Fibroblast of lung (primary cell): ENCODE results near the gene NACAD. TPM values are rescaled to one million over a fixed set of nuclear protein-coding genes. Genes with fewer than 3 reads are reported as not detected.

ENCODE experiments used
- DNase-seq, 2 donors: peaks; one replicate each; pipeline versions ENCODE4 v3.0.0 to v3.0.0-alpha.2; 2010; ENCODE audit warnings: low read depth in 2 of 2
- H2AFZ ChIP-seq: 2 replicates; pipeline ENCODE4 v1.5.1; 2012; ENCODE audit warnings: low read length, control low read depth, inconsistent platforms
- H3K27ac ChIP-seq: 2 replicates; pipeline ENCODE4 v1.5.1; 2011; ENCODE audit warnings: low read length, control low read depth; ENCODE audit not compliant: insufficient read depth
- H3K27me3 ChIP-seq: 2 replicates; pipeline ENCODE4 v1.5.1; 2011; ENCODE audit warnings: mild to moderate bottlenecking, low read length; ENCODE audit not compliant: control insufficient read depth, insufficient read depth
- H3K36me3 ChIP-seq: 2 replicates; pipeline ENCODE4 v1.5.1; 2011; ENCODE audit warnings: low read length; ENCODE audit not compliant: control insufficient read depth, insufficient read depth
- H3K4me1 ChIP-seq: 2 replicates; pipeline ENCODE4 v1.5.1; 2011; ENCODE audit warnings: low read length; ENCODE audit not compliant: control insufficient read depth, insufficient read depth; ENCODE audit errors: extremely low read depth
- H3K4me2 ChIP-seq: 2 replicates; pipeline ENCODE4 v1.5.1; 2011; ENCODE audit warnings: low read length, control low read depth; ENCODE audit not compliant: insufficient read depth; ENCODE audit errors: extremely low read depth
- H3K4me3 ChIP-seq, 4 experiments: fragments of 200-600 bp in 1 of 4; sonication (generic) in 1 of 4; replicated peaks in 1 of 4; 2 replicates each; pipeline ENCODE4 v1.5.1; 2011 to 2016; ENCODE audit warnings: low read length in 4 of 4, low read depth in 3 of 4, mild to moderate bottlenecking in 3 of 4, control low read depth in 2 of 4, inconsistent platforms in 1 of 4, mixed read lengths in 1 of 4; ENCODE audit not compliant: insufficient read depth in 1 of 4; ENCODE audit errors: control extremely low read depth in 1 of 4
- H3K79me2 ChIP-seq: 2 replicates; pipeline ENCODE4 v1.5.1; 2012; ENCODE audit warnings: mild to moderate bottlenecking, low read length, inconsistent platforms; ENCODE audit not compliant: control insufficient read depth, insufficient read depth
- H3K9ac ChIP-seq: 2 replicates; pipeline ENCODE4 v1.5.1; 2011; ENCODE audit warnings: mild to moderate bottlenecking, low read length, control low read depth; ENCODE audit not compliant: insufficient read depth
- H3K9me3 ChIP-seq: 2 replicates; pipeline ENCODE4 v1.5.1; 2012; ENCODE audit warnings: low read depth, low read length; ENCODE audit not compliant: control insufficient read depth, insufficient read depth
- H4K20me1 ChIP-seq: 2 replicates; pipeline ENCODE4 v1.5.1; 2011; ENCODE audit warnings: low read length; ENCODE audit not compliant: control insufficient read depth, insufficient read depth; ENCODE audit errors: extremely low read depth
- CTCF ChIP-seq, 2 donors: IDR thresholded peaks in 1 of 2; conservative IDR thresholded peaks in 1 of 2; 1 replicate in 1 of 2; 2 replicates in 1 of 2; pipeline ENCODE4 v1.5.1; 2011 to 2012; ENCODE audit warnings: low read length in 2 of 2, control low read depth in 1 of 2, inconsistent platforms in 1 of 2, low read depth in 1 of 2, mild to moderate bottlenecking in 1 of 2
- EZH2 ChIP-seq: IDR thresholded peaks from 2 replicates; pipeline ENCODE4 v1.5.1; 2012; ENCODE audit warnings: low read length, control low read depth, mild to moderate bottlenecking; ENCODE audit errors: missing control alignments
- polyA plus RNA-seq, 2 donors: library from polyadenylated mRNA; depleted of rRNA in 1 of 2; stranded (reverse) in 1 of 2; unstranded in 1 of 2; fragments of >200 nt; gene quantifications; 2 replicates each; pipeline ENCODE4 v1.2.1, GENCODE V29; 2011 to 2012; ENCODE audit warnings: missing spikeins in 1 of 2
- total RNA-seq: library from RNA; depleted of rRNA; stranded (reverse); fragments of >200 nt; gene quantifications from 2 replicates; pipeline ENCODE4 v1.2.1, GENCODE V29; 2014

NACAD gene
- total and polyA plus RNA-seq, 2 donors (not counting 1 experiment from before 2014, with no cell fraction given): 0.41 to 2.8 TPM

- H3K9me3 ChIP-seq: no peaks in the 10 kb centered on the region
- H3K4me1 ChIP-seq: no peaks in the 10 kb centered on the region
- H3K4me2 ChIP-seq: no peak overlapping the region
- H3K79me2 ChIP-seq: peaks cover 4% of the 10 kb centered on the region
- H3K4me3 ChIP-seq: no peak overlapping the region
- TF ChIP-seq CTCF (conservative IDR thresholded peaks at IDR 0.05 in 1 of 2, IDR thresholded peaks at IDR 0.05 in 1 of 2; ENCODE audit: low read depth in 1 of 2, low read length in 2 of 2): no peak
- TF ChIP-seq EZH2: no peak
- H3K27me3 ChIP-seq: no peaks in the 10 kb centered on the region
- no peak overlapping the region for H3K9ac ChIP-seq
- no peaks in the 10 kb centered on the region for H4K20me1 ChIP-seq
- no peak overlapping the region for H2AFZ ChIP-seq
- peaks cover 8% of the 10 kb centered on the region for H3K36me3 ChIP-seq
- no peak overlapping the region for H3K27ac ChIP-seq
- DNase-seq: no peak
These were observed 27.4 kb downstream of the NACAD start for GRCh38 chr7:45061352-45061751.

DNA sequence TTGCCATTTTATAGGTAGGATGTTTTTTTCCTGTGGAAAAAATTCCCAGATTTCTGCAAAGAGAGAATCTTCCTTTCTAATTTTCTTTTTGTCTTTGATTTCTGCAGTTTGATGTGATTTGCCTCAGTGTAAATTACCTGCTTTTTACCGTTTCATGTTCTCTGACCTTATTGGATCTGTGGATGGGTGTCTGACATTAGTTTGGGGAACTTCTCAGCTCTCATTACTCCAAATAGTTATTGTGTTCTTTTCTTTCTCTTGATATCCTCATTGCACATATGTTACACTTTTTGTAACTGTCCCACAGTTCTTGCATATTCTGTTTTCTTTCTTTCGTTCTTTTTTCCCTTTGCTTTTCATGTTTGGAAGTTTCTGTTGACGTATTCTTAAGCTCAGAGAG, 28.5 kb downstream of the NACAD start:
- no peak for DNase-seq
- Histone ChIP-seq H2AFZ (no peak overlapping the region), H3K4me2 (no peak overlapping the region), H3K4me1 (no peaks in the 10 kb centered on the region), H3K9me3 (no peaks in the 10 kb centered on the region), H3K4me3 (no peak overlapping the region), H3K36me3 (peaks cover 6% of the 10 kb centered on the region), H3K27me3 (no peaks in the 10 kb centered on the region), H3K9ac (no peak overlapping the region), H3K27ac (no peak overlapping the region), H4K20me1 (no peaks in the 10 kb centered on the region), H3K79me2 (peaks cover 4% of the 10 kb centered on the region)
- TF ChIP-seq CTCF (conservative IDR thresholded peaks at IDR 0.05 in 1 of 2, IDR thresholded peaks at IDR 0.05 in 1 of 2; ENCODE audit: low read depth in 1 of 2, low read length in 2 of 2) (no peak), EZH2 (no peak)

- H3K27me3 ChIP-seq: no peaks in the 10 kb centered on the region
- TF ChIP-seq EZH2 (no peak), CTCF (conservative IDR thresholded peaks at IDR 0.05 in 1 of 2, IDR thresholded peaks at IDR 0.05 in 1 of 2; ENCODE audit: low read depth in 1 of 2, low read length in 2 of 2) (no peak)
- no peak overlapping the region for H3K4me2 ChIP-seq
- DNase-seq: no peak
- no peaks in the 10 kb centered on the region for H3K4me1 ChIP-seq
- H3K9me3 ChIP-seq: no peaks in the 10 kb centered on the region
- H3K9ac ChIP-seq: no peak overlapping the region
- H3K79me2 ChIP-seq: peaks cover 4% of the 10 kb centered on the region
- H4K20me1 ChIP-seq: no peaks in the 10 kb centered on the region
- no peak overlapping the region for H3K27ac ChIP-seq
- H3K4me3 ChIP-seq: no peak overlapping the region
- no peak overlapping the region for H2AFZ ChIP-seq
- H3K36me3 ChIP-seq: no peaks in the 10 kb centered on the region
These were observed 30.9 kb downstream of the NACAD start for GRCh38 chr7:45057878-45058277.
